Muscle of back (tissue), 13 donors: Measurements from ENCODE around the gene PFKP. TPM values are rescaled to one million over a fixed set of nuclear protein-coding genes. Genes with fewer than 3 reads are reported as not detected.
A peak's percentile ranks its signal among the peaks of the same experiment; 100 is the strongest.

Experiments used
- DNase-seq, 3 donors: peaks; one replicate each; pipeline versions ENCODE4 v3.0.0 to v3.0.0-alpha.2; 2013
- long read RNA-seq, 9 donors: transcript quantifications; one replicate each; lab custom pipeline, GENCODE V29; 2026
- polyA plus RNA-seq, 10 donors: library from polyadenylated mRNA; unstranded; fragments of 120-200 nt; gene quantifications; one replicate each; pipeline ENCODE4 v1.2.1, GENCODE V29; 2013; ENCODE audit not compliant: insufficient read length in 10 of 10

The PFKP gene
- 10 to 100 TPM; 14.5 to 27.3 (median 18.8) TPM for polyA plus RNA-seq
- long read RNA-seq, donor 1, partial matches to known transcripts = 8 of 9 reads
- long read RNA-seq, donor 1, other reads (novel, unspliced or antisense) = 0 of 9 reads
- long read RNA-seq, donor 2, partial matches to known transcripts = 18 of 21 reads
- long read RNA-seq, donor 2, other reads (novel, unspliced or antisense) = 0 of 21 reads
- long read RNA-seq, donor 3 = 0 reads
- long read RNA-seq, donor 4, partial matches to known transcripts = 0 of 1 reads
- long read RNA-seq, donor 4, other reads (novel, unspliced or antisense) = 0 of 1 reads
- long read RNA-seq, donor 5, partial matches to known transcripts = 7 of 10 reads
- long read RNA-seq, donor 5, other reads (novel, unspliced or antisense) = 0 of 10 reads
- long read RNA-seq, donor 6, partial matches to known transcripts = 5 of 8 reads
- long read RNA-seq, donor 6, other reads (novel, unspliced or antisense) = 0 of 8 reads
- long read RNA-seq, donor 7, partial matches to known transcripts = 12 of 13 reads
- long read RNA-seq, donor 7, other reads (novel, unspliced or antisense) = 0 of 13 reads
- long read RNA-seq, donor 8, partial matches to known transcripts = 6 of 7 reads
- long read RNA-seq, donor 8, other reads (novel, unspliced or antisense) = 0 of 7 reads
- long read RNA-seq, donor 9, partial matches to known transcripts = 0 of 1 reads
- long read RNA-seq, donor 9, other reads (novel, unspliced or antisense) = 0 of 1 reads

- peak in 1 of 3 donors; percentile 59 for DNase-seq
Measured at GRCh38 chr10:3067118-3067858, at the start of gene PFKP. Gene PFKP, plus strand, starts transcription at chr10:3067548. Its CDS starts 48 bp downstream, at chr10:3067596.

- DNase-seq = no peak
Measured at GRCh38 chr10:3018247-3018646, 49.1 kb upstream of the PFKP start.

GRCh38 chr10:3020311-3020710 is 47.0 kb upstream of the PFKP start:
- DNase-seq = no peak

- DNase-seq = no peak
Measured at GRCh38 chr10:3020881-3021280, 46.5 kb upstream of the PFKP start.

- no peak for DNase-seq
Measured at GRCh38 chr10:3022027-3022426, 45.3 kb upstream of the PFKP start.

- DNase-seq = no peak
Measured at GRCh38 chr10:3023892-3024291, 43.5 kb upstream of the PFKP start.

GRCh38 chr10:3025026-3025683 is 42.2 kb upstream of the PFKP start:
- DNase-seq = no peak

- DNase-seq = no peak
Measured at GRCh38 chr10:3027866-3028265, 39.5 kb upstream of the PFKP start.

GRCh38 chr10:3028441-3028840 is 38.9 kb upstream of the PFKP start:
- DNase-seq = no peak

- no peak for DNase-seq
Measured at GRCh38 chr10:3030765-3031164, 36.6 kb upstream of the PFKP start.

GRCh38 chr10:3031490-3031889 is 35.9 kb upstream of the PFKP start:
- DNase-seq = no peak

GRCh38 chr10:3033925-3034324 is 33.4 kb upstream of the PFKP start:
- no peak for DNase-seq

- no peak for DNase-seq
Measured at GRCh38 chr10:3034616-3035015, 32.7 kb upstream of the PFKP start.

- no peak for DNase-seq
Measured at GRCh38 chr10:3036155-3037021, 31.0 kb upstream of the PFKP start.

GRCh38 chr10:3037182-3037581 is 30.2 kb upstream of the PFKP start:
- no peak for DNase-seq

GRCh38 chr10:3040069-3040468 is 27.3 kb upstream of the PFKP start:
- no peak for DNase-seq

GRCh38 chr10:3042589-3042988 is 24.8 kb upstream of the PFKP start:
- no peak for DNase-seq

- DNase-seq = peak; percentile 61 to 79 (median 75)
Measured at GRCh38 chr10:3043512-3044368, 23.6 kb upstream of the PFKP start.

GRCh38 chr10:3045471-3046209 is 21.7 kb upstream of the PFKP start:
- DNase-seq = peak in 2 of 3 donors; percentile 55 to 57
